Glomerular visceral epithelial cell (primary cell): Measurements from ENCODE around the gene TENM4.

ENCODE experiments used
- DNase-seq: peaks from one replicate; pipeline ENCODE4 v3.0.0-alpha.2; 2016; ENCODE audit errors: extremely low spot score

The TENM4 gene

GRCh38 chr11:78752494-78752893, 688.3 kb downstream of the TENM4 start:
- no peak for DNase-seq

DNA sequence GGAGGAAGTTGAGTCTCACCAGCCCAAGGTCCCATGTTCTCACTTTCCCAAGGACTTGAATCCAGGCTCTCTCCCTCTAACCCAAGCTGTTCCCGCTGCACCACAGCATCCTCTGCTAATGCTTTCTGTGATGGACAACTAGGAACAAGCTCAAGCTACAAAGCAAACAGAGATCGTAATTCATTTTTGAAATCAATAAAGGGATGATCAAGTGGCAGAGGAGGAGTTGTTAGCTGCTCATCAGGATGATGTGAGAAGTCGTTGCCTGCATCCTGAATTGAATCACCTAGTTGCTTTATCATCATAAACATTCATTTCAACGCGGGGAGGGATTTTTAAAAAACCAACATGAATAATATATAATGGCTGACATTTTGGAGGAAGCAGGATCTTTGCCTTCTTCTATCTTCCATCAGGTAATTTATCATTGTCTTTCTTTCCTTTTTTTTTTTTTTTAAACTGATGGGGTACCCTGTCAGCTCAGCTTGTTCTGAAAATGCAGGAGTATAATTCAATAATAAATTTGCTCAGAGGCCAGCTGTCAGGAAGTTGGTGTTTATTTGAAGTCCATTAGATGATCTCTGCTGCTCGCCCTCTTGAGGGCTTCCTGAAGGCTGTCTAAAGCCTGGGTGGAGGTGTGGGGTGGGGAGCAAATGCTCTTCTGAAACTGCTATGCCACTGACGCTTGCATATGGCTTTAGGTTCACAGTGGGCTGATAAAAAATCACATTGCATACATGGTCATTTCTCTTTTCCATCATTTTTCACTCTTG, 691.7 kb downstream of the TENM4 start:
- no peak for DNase-seq

DNA sequence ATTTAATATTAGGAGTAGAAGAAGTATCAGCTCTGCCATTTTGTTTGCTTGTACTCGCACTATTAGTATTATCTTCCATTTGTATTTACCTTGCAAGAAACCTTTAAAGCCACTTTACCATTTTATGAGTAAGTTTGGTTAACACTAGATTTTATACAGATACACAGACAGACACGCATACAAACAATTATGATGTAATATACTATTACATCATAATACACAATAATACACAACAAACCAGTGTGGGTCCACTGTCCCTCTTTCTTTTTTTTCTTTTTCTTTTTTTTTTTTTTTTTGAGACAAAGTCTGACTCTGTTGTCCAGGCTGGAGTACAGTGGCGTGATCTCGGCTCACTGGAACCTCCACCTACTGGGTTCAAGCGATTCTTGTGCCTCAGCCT, 695.9 kb downstream of the TENM4 start:
- DNase-seq: no peak

GRCh38 chr11:78744202-78744601, 696.6 kb downstream of the TENM4 start:
- DNase-seq: no peak

GRCh38 chr11:78742430-78742829, 698.4 kb downstream of the TENM4 start:
- peak; percentile 53 for DNase-seq

GRCh38 chr11:78741741-78742140, 699.1 kb downstream of the TENM4 start:
- DNase-seq: no peak

GRCh38 chr11:78740199-78741071, 700.4 kb downstream of the TENM4 start:
- DNase-seq: no peak

GRCh38 chr11:78737891-78738290, 702.9 kb downstream of the TENM4 start:
- no peak for DNase-seq

- no peak for DNase-seq
These were observed 703.5 kb downstream of the TENM4 start for GRCh38 chr11:78737301-78737700.

DNA sequence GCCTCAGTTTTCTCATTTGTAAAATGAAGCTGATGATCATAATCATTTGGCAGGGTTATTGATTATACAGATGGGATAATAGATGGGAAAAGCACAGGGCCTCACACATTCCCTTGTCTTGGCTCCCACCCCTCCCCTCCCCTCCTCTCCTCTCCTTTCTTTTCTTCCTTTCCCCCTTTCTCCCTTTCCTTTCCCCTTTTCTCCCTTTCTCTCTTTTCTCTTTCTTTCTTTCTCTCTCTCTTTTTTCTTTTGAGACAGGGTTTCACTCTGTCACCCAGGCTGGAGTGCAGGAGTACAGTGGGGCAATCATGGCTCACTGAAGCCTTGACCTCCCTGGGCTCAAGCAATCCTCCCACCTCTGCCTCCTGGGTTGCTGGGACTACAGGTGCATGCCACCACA, 705.1 kb downstream of the TENM4 start:
- no peak for DNase-seq

GRCh38 chr11:78733031-78733430, 707.8 kb downstream of the TENM4 start:
- no peak for DNase-seq

DNA sequence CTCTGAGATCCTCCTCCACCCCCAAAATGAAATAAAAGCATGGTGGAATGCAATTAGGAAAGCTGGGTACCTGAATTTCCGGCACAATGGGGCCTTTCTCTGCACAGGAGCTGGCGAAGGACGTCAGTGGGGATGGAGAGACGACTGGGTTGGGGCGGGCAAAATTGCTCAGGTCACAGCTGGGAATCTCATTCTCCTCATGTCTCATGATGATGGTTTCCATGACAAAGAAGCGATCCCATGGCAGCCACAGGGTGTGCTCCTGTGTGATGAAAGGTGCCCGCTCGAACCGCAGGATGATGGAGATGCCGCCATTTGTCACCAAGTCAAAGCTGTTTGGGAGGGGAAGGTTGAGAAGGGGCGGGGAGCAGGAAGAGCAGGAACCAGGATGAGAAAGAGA, 708.6 kb downstream of the TENM4 start:
- no peak for DNase-seq

DNA sequence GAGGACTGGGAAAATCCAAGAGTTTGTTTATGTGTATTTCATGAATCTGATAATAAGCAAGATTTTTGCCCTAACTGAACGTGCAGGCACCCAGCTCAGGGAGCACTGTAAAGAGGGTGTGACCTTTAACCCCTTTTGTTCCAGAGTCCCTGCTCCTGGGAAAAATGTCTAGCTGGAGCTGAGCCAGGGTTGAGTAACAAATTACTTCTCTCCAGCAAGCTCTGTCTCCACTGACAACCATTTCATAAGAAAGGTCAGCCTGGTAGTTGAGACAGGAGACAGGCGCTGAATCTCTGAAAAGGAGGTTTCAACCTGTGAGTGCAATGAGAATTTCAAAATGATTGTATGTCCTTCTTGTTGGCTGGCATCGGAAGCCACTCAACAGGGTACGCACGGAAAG, 709.8 kb downstream of the TENM4 start:
- DNase-seq: no peak

DNA sequence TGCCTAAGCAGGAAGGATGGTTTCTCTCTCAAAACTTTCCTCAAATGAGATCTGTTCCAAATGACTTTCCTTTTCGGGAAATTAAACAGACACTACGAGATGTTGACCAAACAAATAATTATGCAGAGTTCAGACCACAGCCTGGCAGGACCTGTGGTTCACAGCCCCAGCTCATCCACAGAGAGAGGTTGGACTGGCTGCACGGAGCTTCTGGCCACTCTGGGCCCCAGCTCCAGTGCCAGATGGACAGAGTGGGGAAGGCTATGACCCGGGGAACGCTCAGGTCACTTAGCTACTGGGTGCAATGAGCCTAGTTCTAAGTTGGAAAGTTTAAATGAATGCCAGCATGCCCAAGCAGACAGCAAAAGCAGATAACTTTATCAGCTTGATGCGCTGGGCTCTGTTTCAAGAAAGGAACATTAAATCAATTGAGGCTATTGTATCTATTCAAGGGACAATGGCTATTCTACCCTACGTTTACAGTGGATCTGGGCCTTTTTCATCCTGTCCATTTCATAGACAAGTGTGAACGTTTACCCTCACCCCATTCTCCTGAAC, 710.5 kb downstream of the TENM4 start:
- DNase-seq: no peak

GRCh38 chr11:78727816-78728215, 713.0 kb downstream of the TENM4 start:
- no peak for DNase-seq

GRCh38 chr11:78725200-78725599, 715.6 kb downstream of the TENM4 start:
- no peak for DNase-seq

DNA sequence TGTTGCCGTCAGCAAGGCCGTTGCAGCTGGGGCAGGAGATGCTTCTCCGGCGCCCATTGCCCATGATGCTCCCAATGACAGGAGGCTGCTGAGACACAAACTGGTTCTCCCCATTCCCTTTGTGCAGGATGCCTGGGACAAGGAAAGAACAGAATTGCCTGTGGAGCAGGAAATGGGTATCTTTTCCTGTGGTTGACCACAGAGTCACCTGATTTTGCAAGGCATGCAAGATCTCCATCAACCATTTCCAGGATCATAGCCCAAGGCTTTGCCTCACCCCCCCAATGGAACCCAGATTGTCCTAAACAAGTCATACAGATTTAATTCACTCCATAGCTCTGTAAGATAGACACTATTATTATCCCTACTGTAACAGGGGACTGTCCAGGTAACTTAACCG, 718.0 kb downstream of the TENM4 start:
- peak; percentile 32 for DNase-seq

DNA sequence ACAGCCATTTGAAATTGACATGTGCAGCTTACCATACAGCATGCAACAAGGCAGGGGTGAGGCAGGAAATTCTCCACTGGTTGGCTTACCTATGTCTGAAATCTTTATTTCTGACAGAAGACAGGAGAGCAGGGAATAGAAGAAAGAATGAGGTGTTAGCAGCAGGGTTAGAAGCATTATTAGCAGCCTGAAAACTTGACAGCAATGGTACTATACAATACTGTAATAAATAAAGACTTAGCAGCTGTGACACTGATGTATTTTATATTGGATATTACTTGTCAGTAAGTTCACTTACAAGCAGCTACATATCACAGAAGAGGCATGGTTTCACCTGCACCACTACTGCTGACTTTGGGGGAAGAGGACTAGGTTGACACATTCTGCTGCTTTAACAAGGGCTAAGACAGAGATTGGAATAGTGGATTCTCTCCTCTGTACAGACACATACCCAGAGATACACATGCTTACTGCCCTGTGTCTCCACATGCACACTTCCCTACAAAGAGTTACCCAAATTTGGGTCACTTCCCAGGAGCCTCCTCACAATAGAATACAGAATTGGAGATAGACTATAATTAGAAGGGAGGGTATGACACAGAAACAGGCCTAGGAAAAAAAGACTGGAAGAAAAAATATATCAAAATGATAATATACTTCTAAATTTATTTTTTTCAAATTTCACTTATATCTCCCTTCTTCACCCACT, 720.4 kb downstream of the TENM4 start:
- DNase-seq: no peak

DNA sequence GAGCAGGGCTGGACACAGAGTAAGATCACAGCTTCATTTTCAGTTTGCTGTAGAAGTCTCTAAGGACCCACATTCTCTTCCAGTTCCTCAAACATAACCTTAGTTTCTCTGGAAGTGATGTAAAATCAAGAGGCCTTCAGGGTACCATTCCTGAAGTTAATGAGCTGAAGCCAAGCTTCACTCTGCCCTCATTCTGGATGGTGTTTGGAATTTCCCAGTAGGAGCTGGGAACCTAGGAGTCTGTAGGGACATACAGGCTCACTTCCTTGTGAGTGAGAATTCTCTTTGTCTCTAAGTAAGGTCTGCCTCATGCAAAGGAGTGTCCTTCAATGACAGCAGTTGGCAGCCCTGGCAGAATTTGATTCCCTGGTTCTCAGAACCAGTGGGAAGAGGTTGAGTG, 723.8 kb downstream of the TENM4 start:
- peak; percentile 41 for DNase-seq

- DNase-seq: peak; percentile 93
These were observed 725.1 kb downstream of the TENM4 start for GRCh38 chr11:78715639-78716311.

DNA sequence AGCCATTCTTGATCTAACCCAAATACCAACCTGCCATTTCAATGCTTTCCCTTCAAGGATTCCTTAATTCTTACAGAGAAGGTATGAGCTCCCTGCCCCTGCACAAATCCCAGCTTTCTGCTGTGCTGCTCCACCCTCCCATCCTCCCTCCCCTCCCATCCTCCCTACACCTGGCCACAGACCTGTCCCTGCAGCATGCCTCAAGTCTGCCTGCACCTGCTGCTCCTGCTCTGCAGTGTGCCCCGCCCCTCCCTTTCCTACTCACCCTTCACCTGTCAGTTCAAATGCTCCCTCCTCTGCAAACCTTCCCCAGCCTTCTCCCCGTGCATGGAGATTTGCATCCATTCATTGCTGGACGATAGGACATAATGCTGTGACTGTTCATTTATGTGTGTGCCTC, 726.3 kb downstream of the TENM4 start:
- no peak for DNase-seq

GRCh38 chr11:78711735-78712134, 729.1 kb downstream of the TENM4 start:
- no peak for DNase-seq
